OCI-LY7 (cell line): ENCODE measurements around the gene SPDL1.

Experiments used
- CTCF ChIP-seq: fragments of 200-600 bp; sonication (generic); conservative IDR thresholded peaks from 2 replicates; pipeline ENCODE4 v1.5.1; 2014; ENCODE audit warnings: mild to moderate bottlenecking, antibody characterized with exemption, low read length, moderate library complexity, mixed read lengths
- EZH2phosphoT487 ChIP-seq: fragments of 200-600 bp; sonication (generic); IDR thresholded peaks from 2 replicates; pipeline ENCODE4 v1.6.1; 2018; ENCODE audit warnings: low read depth, borderline replicate concordance, mild to moderate bottlenecking, mixed run types, antibody characterized with exemption, low read length, moderate library complexity, mixed read lengths

- TF ChIP-seq CTCF = no peak
- TF ChIP-seq EZH2phosphoT487 = no peak
Measured at GRCh38 chr5:169547508-169547907, 36.1 kb upstream of the SPDL1 start.
